ENCODE data around the gene CXXC4. TPM values are rescaled to one million over a fixed set of nuclear protein-coding genes. Genes with fewer than 3 reads are reported as not detected.

Gene CXXC4
- total and polyA plus RNA-seq, 5 donors, result 2.5 to 12.2 (median 6.0) TPM

DNA sequence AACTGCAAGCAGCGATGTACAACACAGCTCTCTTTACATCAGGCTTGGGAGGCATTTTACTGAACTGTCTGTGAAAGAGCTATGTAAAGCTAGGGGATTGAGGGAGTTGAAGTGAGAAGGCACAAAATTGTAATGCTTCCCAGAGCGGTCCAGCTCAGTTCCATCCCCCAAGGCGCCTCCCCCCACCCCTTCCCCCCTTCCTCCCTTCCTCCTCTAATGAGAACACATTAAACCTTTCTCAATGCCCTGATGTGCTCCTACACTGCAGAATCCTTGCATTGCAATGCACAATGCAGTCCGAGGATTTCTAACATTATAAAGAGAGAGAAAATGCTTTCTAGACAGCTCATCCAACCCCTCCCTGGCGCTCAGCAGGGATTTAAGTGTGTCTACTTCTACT, 73.9 kb downstream of the CXXC4 start:
- 43% methylated on average over 5 of the region's 5 CpGs for WGBS
- Histone ChIP-seq H3K27ac (ENCODE audit: low read length) (no peak overlapping the region), H3K4me1 (ENCODE audit: control insufficient read depth, insufficient read depth, low read length) (no peaks in the 10 kb centered on the region), H3K9me3 (ENCODE audit: control insufficient read depth, low read length) (no peaks in the 10 kb centered on the region), H3K4me3 (ENCODE audit: low read length) (no peak overlapping the region), H3K27me3 (ENCODE audit: control insufficient read depth, insufficient read depth) (no peaks in the 10 kb centered on the region)
- ATAC-seq, result no peak
- no peak for DNase-seq
- intact Hi-C loops (cut with DNase I), result no loop called here
